ENCODE measurements around the gene TMEM37. TPM values are rescaled to one million over a fixed set of nuclear protein-coding genes. Genes with fewer than 3 reads are reported as not detected.

Gene TMEM37
- total and polyA plus RNA-seq, 2 of the 13 experiments (the other 11 are each of a cell fraction or from before 2014, with no cell fraction given), result 37.7 to 115 TPM

DNA sequence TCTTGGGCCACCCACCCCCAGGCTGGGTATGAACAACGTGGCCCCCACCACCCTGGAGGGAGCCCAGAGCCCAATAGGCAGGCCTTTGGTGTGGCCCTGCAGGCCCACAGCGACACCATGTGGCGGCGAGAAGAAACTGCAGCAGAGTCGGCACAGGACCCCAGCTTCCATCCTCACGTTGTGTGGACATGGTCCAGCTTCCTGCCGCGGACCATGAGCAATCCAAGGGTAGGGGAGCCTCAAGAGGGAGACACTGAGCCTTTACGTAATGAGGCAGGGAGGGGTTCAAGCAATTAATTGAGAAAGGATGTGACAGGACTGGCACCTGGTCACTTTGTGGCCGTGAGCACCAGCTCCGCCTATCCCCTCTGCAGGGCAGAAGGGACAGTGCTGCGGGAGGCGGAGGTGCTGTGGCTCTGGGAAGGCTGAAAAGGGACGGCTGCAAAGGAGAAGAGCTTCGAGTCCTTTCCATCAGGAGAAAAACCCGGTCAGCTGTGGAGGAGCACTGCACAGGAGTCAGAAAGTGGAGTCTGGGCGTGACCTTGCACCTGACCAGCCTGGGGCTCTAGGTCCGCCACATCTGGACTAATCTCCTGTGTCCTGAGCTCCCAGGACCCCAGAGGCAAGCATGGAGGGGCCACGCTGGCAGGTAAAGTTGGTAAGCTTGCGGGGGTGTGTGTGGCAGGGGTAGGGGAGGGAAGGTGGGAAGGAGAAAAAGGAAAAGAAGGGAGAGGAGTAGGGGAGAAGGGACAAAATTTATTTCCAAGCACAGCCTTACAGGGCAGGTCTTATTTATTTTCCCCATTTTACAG is 44.9 kb downstream of the TMEM37 start (continued):
- TF ChIP-seq, protein P1, sequence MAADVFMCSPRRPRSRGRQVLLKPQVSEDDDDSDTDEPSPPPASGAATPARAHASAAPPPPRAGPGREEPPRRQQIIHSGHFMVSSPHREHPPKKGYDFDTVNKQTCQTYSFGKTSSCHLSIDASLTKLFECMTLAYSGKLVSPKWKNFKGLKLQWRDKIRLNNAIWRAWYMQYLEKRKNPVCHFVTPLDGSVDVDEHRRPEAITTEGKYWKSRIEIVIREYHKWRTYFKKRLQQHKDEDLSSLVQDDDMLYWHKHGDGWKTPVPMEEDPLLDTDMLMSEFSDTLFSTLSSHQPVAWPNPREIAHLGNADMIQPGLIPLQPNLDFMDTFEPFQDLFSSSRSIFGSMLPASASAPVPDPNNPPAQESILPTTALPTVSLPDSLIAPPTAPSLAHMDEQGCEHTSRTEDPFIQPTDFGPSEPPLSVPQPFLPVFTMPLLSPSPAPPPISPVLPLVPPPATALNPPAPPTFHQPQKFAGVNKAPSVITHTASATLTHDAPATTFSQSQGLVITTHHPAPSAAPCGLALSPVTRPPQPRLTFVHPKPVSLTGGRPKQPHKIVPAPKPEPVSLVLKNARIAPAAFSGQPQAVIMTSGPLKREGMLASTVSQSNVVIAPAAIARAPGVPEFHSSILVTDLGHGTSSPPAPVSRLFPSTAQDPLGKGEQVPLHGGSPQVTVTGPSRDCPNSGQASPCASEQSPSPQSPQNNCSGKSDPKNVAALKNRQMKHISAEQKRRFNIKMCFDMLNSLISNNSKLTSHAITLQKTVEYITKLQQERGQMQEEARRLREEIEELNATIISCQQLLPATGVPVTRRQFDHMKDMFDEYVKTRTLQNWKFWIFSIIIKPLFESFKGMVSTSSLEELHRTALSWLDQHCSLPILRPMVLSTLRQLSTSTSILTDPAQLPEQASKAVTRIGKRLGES (CRISPR knock-in tag; IDR thresholded peaks at IDR 0.05; ENCODE audit: borderline replicate concordance), result no peak
- TF ChIP-seq ZNF337 (CRISPR knock-in tag; IDR thresholded peaks at IDR 0.05; ENCODE audit: borderline replicate concordance, low read depth) (no peak), JUND (CRISPR knock-in tag; IDR thresholded peaks at IDR 0.05) (no peak), NR1H2 (CRISPR knock-in tag; IDR thresholded peaks at IDR 0.05; ENCODE audit: borderline replicate concordance, low read depth) (no peak), ZNF230 (CRISPR knock-in tag; IDR thresholded peaks at IDR 0.05) (no peak), ZNF674 (CRISPR knock-in tag; IDR thresholded peaks at IDR 0.05; ENCODE audit: low read depth) (no peak), CHD4 (IDR thresholded peaks at IDR 0.05; ENCODE audit: borderline replicate concordance, low read length) (no peak), SP1 (IDR thresholded peaks at IDR 0.05) (no peak), SP1 (CRISPR knock-in tag; IDR thresholded peaks at IDR 0.05) (peak; percentile 41; the same call in 1 of the 2 replicates), TCF12 (IDR thresholded peaks at IDR 0.05) (no peak), TCF12 (CRISPR knock-in tag; IDR thresholded peaks at IDR 0.05) (no peak), FOSL1 (CRISPR knock-in tag; IDR thresholded peaks at IDR 0.05; ENCODE audit: borderline replicate concordance) (no peak), ZNF251 (CRISPR knock-in tag; IDR thresholded peaks at IDR 0.05) (no peak), KDM5A (IDR thresholded peaks at IDR 0.05; ENCODE audit: borderline replicate concordance, low read length) (no peak), ZNF224 (CRISPR knock-in tag; IDR thresholded peaks at IDR 0.05) (no peak), REXO4 (CRISPR knock-in tag; IDR thresholded peaks at IDR 0.05; ENCODE audit: borderline replicate concordance) (no peak), ZNF567 (CRISPR knock-in tag; IDR thresholded peaks at IDR 0.05; ENCODE audit: borderline replicate concordance) (0 out of 2 replicates have a peak, but pooled peaks have one; percentile 24), RXRA (CRISPR knock-in tag; IDR thresholded peaks at IDR 0.05) (peak; percentile 48), HMG20B (CRISPR knock-in tag; conservative IDR thresholded peaks at IDR 0.05) (no peak), ZSCAN22 (CRISPR knock-in tag; IDR thresholded peaks at IDR 0.05) (no peak), ZNF879 (CRISPR knock-in tag; IDR thresholded peaks at IDR 0.05) (no peak), SKI (IDR thresholded peaks at IDR 0.05; ENCODE audit: partially characterized antibody) (no peak), ZBTB38 (CRISPR knock-in tag; IDR thresholded peaks at IDR 0.05) (peak; percentile 43; the same call in 1 of the 2 replicates)
- TF ChIP-seq, protein P2, sequence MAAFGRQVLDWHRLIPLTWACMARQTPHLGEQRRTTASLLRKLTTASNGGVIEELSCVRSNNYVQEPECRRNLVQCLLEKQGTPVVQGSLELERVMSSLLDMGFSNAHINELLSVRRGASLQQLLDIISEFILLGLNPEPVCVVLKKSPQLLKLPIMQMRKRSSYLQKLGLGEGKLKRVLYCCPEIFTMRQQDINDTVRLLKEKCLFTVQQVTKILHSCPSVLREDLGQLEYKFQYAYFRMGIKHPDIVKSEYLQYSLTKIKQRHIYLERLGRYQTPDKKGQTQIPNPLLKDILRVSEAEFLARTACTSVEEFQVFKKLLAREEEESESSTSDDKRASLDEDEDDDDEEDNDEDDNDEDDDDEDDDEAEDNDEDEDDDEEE (CRISPR knock-in tag; IDR thresholded peaks at IDR 0.05), result no peak
- TF ChIP-seq, protein P3, sequence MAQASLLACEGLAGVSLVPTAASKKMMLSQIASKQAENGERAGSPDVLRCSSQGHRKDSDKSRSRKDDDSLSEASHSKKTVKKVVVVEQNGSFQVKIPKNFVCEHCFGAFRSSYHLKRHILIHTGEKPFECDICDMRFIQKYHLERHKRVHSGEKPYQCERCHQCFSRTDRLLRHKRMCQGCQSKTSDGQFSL (CRISPR knock-in tag; IDR thresholded peaks at IDR 0.05), result no peak
- TF ChIP-seq, protein P4, sequence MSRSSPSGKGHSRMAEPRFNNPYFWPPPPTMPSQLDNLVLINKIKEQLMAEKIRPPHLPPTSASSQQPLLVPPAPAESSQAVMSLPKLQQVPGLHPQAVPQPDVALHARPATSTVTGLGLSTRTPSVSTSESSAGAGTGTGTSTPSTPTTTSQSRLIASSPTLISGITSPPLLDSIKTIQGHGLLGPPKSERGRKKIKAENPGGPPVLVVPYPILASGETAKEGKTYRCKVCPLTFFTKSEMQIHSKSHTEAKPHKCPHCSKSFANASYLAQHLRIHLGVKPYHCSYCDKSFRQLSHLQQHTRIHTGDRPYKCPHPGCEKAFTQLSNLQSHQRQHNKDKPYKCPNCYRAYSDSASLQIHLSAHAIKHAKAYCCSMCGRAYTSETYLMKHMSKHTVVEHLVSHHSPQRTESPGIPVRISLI (CRISPR knock-in tag; IDR thresholded peaks at IDR 0.05; ENCODE audit: borderline replicate concordance), result no peak; the same call in 1 of the 2 replicates

All from HepG2 (cell line).